Colon (tissue), 2 donors: ENCODE results near the gene DHFR.
"Not testable (repeated sequence)": the region's sequence is repeated elsewhere in the genome, so short reads cannot be mapped to it uniquely, and the experiment has no call there.

Experiments used
- FAIRE-seq: peaks from 2 replicates; lab custom pipeline; 2012; peaks lifted over from hg19 to GRCh38; lab: Jason Lieb, UNC
- donor health status: control.
- donor health status: control.

DHFR gene

GRCh38 chr5:80654391-80655230, at the start of gene DHFR, which contains the start of gene MSH3:
DHFR (minus strand) TSS chr5:80654983; CDS start chr5:80654489, 494 bp downstream.
MSH3 (plus strand) TSS chr5:80654652; CDS start chr5:80654728, 76 bp downstream.
- no peak for FAIRE-seq

GRCh38 chr5:80704221-80704620, 49.4 kb upstream of the DHFR start:
- FAIRE-seq = no peak

- no peak for FAIRE-seq
Observed at GRCh38 chr5:80703747-80704146, 49.0 kb upstream of the DHFR start.

- no peak for FAIRE-seq
Observed at GRCh38 chr5:80703291-80703690, 48.5 kb upstream of the DHFR start.

GRCh38 chr5:80701597-80701996, 46.8 kb upstream of the DHFR start:
- no peak for FAIRE-seq

- FAIRE-seq = no peak
Observed at GRCh38 chr5:80698369-80698768, 43.6 kb upstream of the DHFR start.

GRCh38 chr5:80697100-80697499, 42.3 kb upstream of the DHFR start:
- peak; percentile 64 for FAIRE-seq

- FAIRE-seq = no peak
Observed at GRCh38 chr5:80696450-80696849, 41.7 kb upstream of the DHFR start.

- no peak for FAIRE-seq
Observed at GRCh38 chr5:80695666-80696065, 40.9 kb upstream of the DHFR start.

GRCh38 chr5:80689627-80690026, 34.8 kb upstream of the DHFR start:
- no peak for FAIRE-seq

- FAIRE-seq = no peak
Observed at GRCh38 chr5:80688648-80689420, 34.1 kb upstream of the DHFR start.

- peak; percentile 70 for FAIRE-seq
Observed at GRCh38 chr5:80686757-80687156, 32.0 kb upstream of the DHFR start.

- no peak for FAIRE-seq
Observed at GRCh38 chr5:80676706-80677105, 21.9 kb upstream of the DHFR start.

GRCh38 chr5:80672140-80672736, 17.5 kb upstream of the DHFR start:
- peak; percentile 87 for FAIRE-seq

GRCh38 chr5:80668016-80668969, 13.5 kb upstream of the DHFR start:
- FAIRE-seq = no peak

- FAIRE-seq = no peak
Observed at GRCh38 chr5:80667384-80667783, 12.6 kb upstream of the DHFR start.

- no peak for FAIRE-seq
Observed at GRCh38 chr5:80665057-80665456, 10.3 kb upstream of the DHFR start.

- FAIRE-seq = no peak
Observed at GRCh38 chr5:80662108-80662507, 7.3 kb upstream of the DHFR start.

- not testable (repeated sequence) for FAIRE-seq
Observed at GRCh38 chr5:80660661-80661060, 5.9 kb upstream of the DHFR start.

GRCh38 chr5:80659106-80659505, 4.3 kb upstream of the DHFR start:
- no peak for FAIRE-seq

- no peak for FAIRE-seq
Observed at GRCh38 chr5:80656425-80656824, 1.6 kb upstream of the DHFR start.
